HG03066 (cell line): ENCODE measurements around the gene GRIK3.

Experiments used
- ATAC-seq: cut with Tn5 transposase; IDR thresholded peaks from one replicate; pipeline ENCODE4 v1.9.1; 2021; ENCODE audit warnings: low read depth; ENCODE audit not compliant: unreplicated experiment

Gene GRIK3

DNA sequence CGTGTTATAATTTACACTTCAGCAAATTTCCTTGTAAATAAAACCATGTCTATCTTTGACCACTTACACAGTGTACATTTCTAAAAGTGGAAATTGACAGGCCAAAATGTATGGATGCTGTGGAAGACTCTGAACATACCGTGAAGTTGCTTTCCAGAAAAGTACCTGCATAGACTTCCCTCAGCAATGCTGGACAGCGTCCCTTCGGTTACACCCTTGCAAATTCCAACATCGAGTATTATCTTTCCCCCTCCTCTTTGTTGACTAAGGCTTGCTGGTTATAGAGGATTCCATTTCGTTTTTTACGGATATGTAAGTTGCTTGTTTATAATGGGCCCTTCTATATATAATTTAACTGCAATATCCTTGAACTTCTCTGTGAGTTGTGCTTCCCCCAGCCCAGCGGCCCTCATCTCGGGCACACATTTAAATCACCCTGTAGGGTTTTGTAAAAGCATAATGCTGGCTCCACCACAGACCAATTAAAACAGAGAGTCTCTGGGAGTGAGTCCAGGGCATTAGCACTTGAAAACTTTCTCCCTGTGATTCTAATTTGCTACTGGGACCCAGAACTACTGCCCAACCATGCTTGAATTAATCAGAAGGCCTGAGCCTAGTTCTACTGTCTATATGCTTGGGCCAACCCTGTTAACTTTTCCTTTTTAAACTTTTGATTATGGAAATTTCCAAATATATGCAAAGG lies 230.3 kb downstream of the GRIK3 start:
- ATAC-seq, result no peak

GRCh38 chr1:36802018-36802417 lies 232.3 kb downstream of the GRIK3 start:
- no peak for ATAC-seq

DNA sequence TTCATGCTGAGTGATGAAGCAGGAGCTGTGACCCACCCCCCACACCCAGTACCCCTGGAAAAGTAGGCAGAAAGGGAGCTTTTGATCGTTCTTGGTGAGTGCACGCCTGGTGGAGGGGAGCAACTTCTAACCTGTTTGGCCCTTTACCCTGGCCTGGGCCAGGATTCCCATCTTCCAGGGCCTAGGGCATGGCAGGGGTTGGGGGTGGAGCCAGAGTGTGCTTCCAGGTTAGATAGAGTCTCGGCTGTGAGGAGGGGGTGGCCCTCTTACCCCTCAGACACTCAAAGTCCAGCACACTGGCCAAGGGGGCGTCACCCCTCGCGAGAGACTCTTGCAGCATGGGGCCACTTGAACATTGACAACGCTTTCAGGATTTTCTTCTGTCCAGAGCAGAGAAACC lies 236.6 kb downstream of the GRIK3 start:
- no peak for ATAC-seq

DNA sequence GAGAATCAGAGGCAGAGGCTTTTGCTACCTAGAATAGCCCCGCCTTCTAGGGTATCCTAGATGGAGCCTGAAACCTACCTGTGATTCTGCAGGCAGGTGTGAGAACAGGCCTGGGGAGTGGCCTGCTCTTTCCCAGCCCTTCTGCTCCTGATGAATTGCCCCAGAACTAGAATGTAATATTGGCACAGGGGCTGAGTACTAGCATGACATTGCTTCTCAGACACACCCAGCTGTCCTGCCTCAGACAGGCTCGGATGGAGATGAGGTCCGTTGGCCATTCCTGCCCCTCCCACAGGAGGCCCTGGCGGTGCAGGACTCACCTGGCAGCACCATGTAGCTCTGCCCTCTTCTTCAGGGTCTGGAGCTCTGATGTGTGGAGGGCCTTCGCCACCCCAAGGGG lies 237.6 kb downstream of the GRIK3 start:
- no peak for ATAC-seq

GRCh38 chr1:36796106-36796590 lies 238.2 kb downstream of the GRIK3 start:
- ATAC-seq, result no peak

DNA sequence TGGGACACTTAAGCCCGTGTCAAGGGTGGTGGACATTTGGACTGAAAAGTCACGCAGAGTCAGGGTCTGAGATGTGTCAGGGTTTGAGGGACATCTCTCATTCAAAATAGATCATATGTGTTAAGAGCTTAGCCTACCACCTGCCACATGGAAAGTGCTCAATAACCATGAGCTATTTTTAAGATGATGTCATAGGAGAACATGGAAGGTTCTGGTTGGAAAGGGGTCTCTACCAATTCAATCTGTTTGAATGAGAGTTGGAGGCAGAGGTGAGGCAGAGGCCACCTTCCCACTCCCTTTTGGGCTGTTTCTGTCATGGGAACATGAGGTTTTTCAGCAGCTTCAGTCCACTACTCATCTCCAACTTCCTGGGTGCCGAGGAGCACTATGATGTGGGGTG lies 239.9 kb downstream of the GRIK3 start:
- ATAC-seq, result no peak

DNA sequence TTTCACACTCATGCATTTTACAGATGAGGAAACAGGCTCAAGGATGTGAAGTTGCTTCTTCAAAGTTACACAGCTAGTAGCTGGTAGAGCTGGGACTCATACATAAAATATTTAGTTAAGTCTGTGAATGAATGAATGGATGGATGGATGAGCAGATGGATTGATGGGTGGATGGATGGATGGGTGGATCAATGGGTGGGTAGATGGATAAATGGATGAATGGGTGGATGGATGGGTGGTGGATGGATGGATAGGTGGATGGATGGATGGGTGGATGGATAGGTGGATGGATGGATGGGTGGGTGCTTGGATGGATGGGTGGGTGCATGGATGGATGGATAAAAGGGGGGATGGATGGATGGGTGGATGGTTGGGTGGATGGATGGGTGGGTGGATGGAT lies 240.9 kb downstream of the GRIK3 start:
- ATAC-seq, result no peak

DNA sequence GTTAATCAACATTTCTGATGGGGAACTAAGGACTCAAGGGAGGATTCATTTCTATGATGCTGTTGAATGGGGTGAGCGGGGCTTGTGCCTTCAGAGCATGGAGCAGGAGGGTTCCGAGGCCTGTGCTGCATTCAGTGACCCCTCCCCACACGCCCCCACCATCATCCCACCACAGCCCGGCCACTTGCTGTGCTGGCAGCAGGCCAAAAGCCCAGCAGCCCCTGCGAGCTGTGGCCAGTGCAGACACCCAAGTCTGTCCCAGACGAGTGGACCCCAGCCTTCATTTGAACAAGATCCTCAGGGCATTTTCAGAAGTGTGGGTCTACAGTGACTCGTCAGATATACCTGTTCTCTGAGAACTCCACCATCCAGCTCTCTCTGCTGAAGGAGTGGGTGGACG lies 242.0 kb downstream of the GRIK3 start:
- ATAC-seq, result no peak

- ATAC-seq, result no peak
Observed at GRCh38 chr1:36790191-36790590, 244.1 kb downstream of the GRIK3 start.

DNA sequence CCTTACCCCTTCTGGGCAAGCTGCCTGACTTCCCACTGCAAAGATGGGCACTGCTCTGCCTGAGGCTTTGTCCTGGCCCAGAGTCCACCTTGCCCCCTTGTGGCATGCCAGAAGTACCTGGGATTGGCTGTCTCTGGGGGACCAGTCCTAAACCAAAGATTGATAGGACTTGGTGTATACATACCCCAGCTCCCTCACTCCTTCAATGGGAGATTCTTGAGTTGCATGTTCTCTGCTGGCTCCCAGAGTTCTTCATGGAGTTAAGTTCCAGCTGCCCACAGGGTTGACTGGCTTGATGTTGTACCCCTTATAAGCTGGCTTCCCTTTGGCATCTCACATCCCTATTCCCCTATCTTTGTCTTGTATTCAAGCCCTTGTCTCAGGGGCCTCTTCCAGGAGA lies 244.8 kb downstream of the GRIK3 start:
- no peak for ATAC-seq

DNA sequence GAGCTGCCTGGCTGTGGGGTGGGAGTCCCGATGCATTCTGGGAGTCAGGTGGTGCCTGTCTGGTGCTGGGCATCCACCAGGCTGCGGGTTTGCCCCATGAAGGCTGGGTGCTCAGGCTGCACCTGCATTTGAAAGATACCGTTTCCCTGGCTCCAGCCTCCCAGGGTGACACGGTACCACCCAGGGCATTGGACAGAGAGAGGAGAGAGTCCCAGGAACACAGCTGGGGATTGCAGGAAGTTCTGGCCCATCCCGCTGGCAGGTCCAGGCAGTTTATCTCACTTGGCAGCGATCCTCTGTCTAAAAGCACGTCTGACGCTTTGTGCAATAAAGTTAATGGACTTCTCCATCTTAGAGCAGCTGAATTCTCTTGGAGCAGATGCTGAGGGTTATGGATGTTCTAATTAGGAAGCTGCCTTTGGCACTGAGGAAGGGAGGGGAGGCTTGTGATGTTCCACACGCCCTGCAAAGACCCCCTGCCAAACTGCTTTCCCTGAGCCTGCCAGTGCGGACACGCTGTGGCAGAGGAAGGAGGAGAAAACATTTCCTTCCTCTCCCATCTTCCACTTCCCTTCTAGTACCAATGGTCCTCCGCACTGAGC lies 246.9 kb downstream of the GRIK3 start:
- ATAC-seq, result no peak

- no peak for ATAC-seq
Observed at GRCh38 chr1:36786425-36786824, 247.9 kb downstream of the GRIK3 start.

- no peak for ATAC-seq
Observed at GRCh38 chr1:36784147-36784859, 250.0 kb downstream of the GRIK3 start.

DNA sequence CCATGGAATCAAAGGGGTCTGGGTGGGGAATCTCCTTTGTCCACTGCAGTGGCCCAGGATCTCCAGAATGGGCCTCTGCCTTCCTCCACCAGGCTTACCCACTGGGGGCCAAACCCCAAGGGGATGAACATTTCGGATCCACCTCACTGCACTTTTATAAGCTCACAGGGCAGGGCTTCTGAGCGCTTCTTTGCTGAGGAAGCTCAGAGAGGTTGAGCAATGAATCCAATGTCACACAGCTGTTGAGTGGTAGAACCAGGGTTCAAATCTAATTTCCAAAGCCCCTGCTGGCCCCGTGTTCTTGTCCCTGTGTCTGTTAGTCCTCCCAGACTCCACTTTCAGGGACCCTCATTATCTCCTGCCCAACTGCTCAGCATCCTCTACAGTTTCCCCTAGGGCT lies 250.8 kb downstream of the GRIK3 start:
- no peak for ATAC-seq

GRCh38 chr1:36782785-36783184 lies 251.5 kb downstream of the GRIK3 start:
- ATAC-seq, result no peak

DNA sequence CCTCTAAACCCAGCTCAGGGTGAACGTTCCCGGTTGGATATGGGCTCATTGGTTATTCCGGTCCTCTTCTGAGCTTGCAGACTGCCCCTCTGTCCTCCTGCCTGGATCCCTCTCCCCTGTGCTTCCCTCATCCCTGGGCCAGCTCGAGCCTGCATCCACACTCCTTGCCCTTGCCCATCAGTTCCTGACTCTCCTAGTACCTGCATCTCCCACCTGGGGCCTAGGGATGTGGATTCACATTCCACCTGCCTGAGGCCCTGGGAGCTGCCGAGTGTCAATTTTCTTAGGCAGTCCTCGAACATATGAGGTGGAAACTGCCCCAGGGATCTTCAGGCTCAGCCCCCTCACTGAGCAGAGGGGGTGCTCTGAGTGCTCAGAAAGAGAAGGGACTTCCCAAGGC lies 252.2 kb downstream of the GRIK3 start:
- ATAC-seq, result no peak

GRCh38 chr1:36781098-36781497 lies 253.2 kb downstream of the GRIK3 start:
- no peak for ATAC-seq

- no peak for ATAC-seq
Observed at GRCh38 chr1:36778740-36779139, 255.6 kb downstream of the GRIK3 start.

DNA sequence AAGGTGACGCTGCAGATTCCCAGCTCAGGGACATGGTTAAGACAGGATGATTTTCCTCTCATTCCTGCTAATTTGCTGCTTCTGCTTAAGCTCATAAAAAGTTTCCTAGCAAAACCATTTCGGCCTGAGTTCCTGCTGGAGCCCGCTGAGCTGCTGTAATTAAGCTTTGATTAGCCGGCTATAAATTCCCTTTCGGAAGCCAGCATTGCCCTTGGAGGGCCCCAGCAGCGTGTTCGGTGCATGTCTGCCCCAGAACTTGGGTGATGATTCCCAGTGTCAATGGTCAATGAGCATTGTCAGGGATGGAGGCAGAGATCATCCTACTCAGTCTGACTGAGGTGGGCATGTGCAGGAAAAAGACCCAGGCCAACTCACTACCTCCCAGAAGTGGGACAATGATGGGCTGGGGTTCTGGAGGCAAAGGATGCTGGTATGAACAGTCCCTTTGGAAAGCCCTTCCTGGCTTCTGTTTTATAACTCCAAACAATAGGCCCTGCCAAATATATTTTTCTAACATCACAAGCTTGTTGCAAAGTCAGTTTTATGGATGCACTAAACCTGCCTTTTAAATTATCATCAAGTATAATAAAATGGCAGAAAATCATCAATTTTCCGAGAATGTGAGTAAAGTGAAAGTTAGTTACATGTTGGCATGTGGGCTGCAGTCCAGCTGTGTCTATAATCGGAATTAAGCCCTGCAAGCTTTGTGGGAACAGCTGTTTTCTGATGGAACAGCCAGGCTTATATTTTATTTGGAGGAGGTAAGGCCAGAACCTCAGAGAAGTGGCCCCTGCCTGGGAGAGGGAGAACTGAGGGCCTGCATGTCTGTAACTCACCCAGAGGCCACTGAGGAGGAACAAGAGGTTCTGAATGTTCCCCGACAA lies 257.1 kb downstream of the GRIK3 start:
- ATAC-seq, result no peak

- no peak for ATAC-seq
Observed at GRCh38 chr1:36776256-36776655, 258.1 kb downstream of the GRIK3 start.

DNA sequence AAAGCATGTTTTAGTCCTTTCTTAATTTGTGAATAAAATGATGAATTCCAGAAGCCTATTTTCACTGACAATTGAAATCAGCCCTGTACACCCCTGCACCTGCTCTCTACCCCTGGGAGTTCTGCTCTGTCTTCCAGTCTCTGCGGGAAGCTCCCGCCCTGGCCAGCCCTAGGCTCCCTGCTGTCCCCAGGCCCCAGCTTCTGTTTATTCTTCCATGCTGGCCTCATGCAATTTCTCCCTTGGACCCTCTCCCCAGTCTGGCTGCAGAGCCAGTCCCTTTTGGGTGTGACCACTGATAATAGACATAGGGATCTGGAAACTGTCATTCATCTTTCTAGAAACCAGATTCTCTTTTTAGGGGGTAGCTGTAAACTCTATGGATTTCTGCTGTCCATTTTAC lies 258.6 kb downstream of the GRIK3 start:
- ATAC-seq, result no peak
